CD4-positive, alpha-beta T cell (primary cell): Measurements from ENCODE around the gene WDR59. TPM values are rescaled to one million over a fixed set of nuclear protein-coding genes. Genes with fewer than 3 reads are reported as not detected.

Experiments used
- ATAC-seq: fragments of 200-7000 bp; cut with Tn5 transposase; one replicate; pipeline ENCODE4 v1.10.0; 2022; ENCODE audit warnings: mild to moderate bottlenecking; ENCODE audit not compliant: poor library complexity
- CTCF ChIA-PET: fragments of 350-600 bp; sonication (Branson Sonifier 250); formaldehyde crosslinking; loops from one replicate; lab custom pipeline; 2021; ENCODE audit warnings: antibody characterized with exemption, inconsistent platforms; lab: Charles Lee
- POLR2A ChIA-PET: fragments of 350-600 bp; sonication (Branson Sonifier 250); formaldehyde crosslinking; loops from one replicate; lab custom pipeline; 2021; ENCODE audit warnings: antibody characterized with exemption, inconsistent platforms; lab: Charles Lee
- DNase-seq, 14 experiments: peaks; one replicate each; pipeline ENCODE4 v3.0.0-alpha.2; 2013 to 2020; ENCODE audit warnings: mixed read lengths in 2 of 14
- H3K27ac ChIP-seq, 2 donors: one replicate each; pipeline versions ENCODE4 v1.5.1 to v1.7.0; 2013; ENCODE audit warnings: low read length in 2 of 2, low read depth in 1 of 2, mild to moderate bottlenecking in 1 of 2
- H3K27me3 ChIP-seq, 2 experiments: 1 replicate in 1 of 2; 2 replicates in 1 of 2; pipeline versions ENCODE4 v1.6.1 to v1.7.0; 2013; ENCODE audit warnings: low read length in 2 of 2, control low read depth in 1 of 2, mild to moderate bottlenecking in 1 of 2, moderate library complexity in 1 of 2; ENCODE audit not compliant: insufficient read depth in 2 of 2, control insufficient read depth in 1 of 2
- H3K36me3 ChIP-seq: one replicate; pipeline ENCODE4 v1.6.1; 2013; ENCODE audit warnings: low read length, control low read depth; ENCODE audit not compliant: insufficient read depth
- H3K4me1 ChIP-seq: one replicate; pipeline ENCODE4 v1.6.1; 2013; ENCODE audit warnings: low read length, control low read depth; ENCODE audit not compliant: insufficient read depth
- H3K4me3 ChIP-seq: one replicate; pipeline ENCODE4 v1.5.1; 2013; ENCODE audit warnings: mild to moderate bottlenecking, low read length, moderate library complexity
- H3K9me3 ChIP-seq, 2 experiments: 1 replicate in 1 of 2; 2 replicates in 1 of 2; pipeline versions ENCODE4 v1.6.1 to v1.7.0; 2013; ENCODE audit warnings: low read length in 2 of 2, mild to moderate bottlenecking in 2 of 2, control low read depth in 1 of 2, moderate library complexity in 1 of 2; ENCODE audit not compliant: control insufficient read depth in 1 of 2, insufficient read depth in 1 of 2
- H3K27ac Mint-ChIP-seq: one replicate; pipeline ENCODE4 v1.8.0; 2020; ENCODE audit warnings: mixed read lengths
- H3K27me3 Mint-ChIP-seq: one replicate; pipeline ENCODE4 v1.8.0; 2021; ENCODE audit warnings: mixed read lengths
- H3K36me3 Mint-ChIP-seq: one replicate; pipeline ENCODE4 v1.8.0; 2021; ENCODE audit warnings: low read depth, mixed read lengths
- H3K4me1 Mint-ChIP-seq: one replicate; pipeline ENCODE4 v1.8.0; 2021; ENCODE audit warnings: low read depth, mixed read lengths
- H3K4me3 Mint-ChIP-seq: one replicate; pipeline ENCODE4 v1.8.0; 2020; ENCODE audit warnings: mild to moderate bottlenecking, mixed read lengths
- H3K9me3 Mint-ChIP-seq: one replicate; pipeline ENCODE4 v1.8.0; 2020; ENCODE audit warnings: mixed read lengths
- CTCF ChIP-seq: fragments of 200-600 bp; IDR thresholded peaks from one replicate; pipeline ENCODE4 v1.8.0; 2022; ENCODE audit warnings: antibody characterized with exemption, mild to moderate bottlenecking
- intact Hi-C, 2 experiments: fragments of 100-400 bp; cut with DNase I in 1 of 2; cut with micrococcal nuclease in 1 of 2; formaldehyde crosslinking; loops; one replicate each; pipeline versions ENCODE4 v1.15.1 to v1.9.0; 2023 to 2025; cut with DNase I, micrococcal nuclease
- total RNA-seq, 174 experiments: library from RNA in 2 of 174; stranded (reverse) in 2 of 174; gene quantifications; one replicate each; pipeline ENCODE4 v1.2.3 and lab custom pipeline; 2021 to 2026

The WDR59 gene
- total RNA-seq, 2 experiments from 2014 or later = 60.2 to 67.2 TPM

DNA sequence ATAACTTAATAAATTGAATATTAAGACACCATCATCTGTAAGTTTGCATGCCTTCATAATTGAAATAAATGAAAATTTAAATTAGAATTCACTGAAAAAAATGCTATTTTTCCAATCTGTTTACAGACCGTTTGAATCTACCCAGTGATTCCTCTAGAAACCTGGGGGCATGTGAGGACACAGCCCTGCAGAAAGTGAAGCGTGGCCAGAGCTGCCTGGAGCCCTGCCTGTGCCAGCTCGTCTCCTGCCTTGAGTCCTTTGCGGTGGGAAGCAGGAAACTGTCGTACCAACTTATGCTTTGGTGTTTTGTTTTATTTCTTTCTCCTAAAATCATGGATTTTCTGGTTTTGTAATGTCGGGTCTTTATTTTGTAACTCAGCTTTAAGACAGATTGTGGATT is 142.5 kb downstream of the WDR59 start:
- no peak overlapping the region for H3K27ac Mint-ChIP-seq
- H3K36me3 Mint-ChIP-seq = no peaks in the 10 kb centered on the region
- no peaks in the 10 kb centered on the region for H3K4me1 ChIP-seq
- ATAC-seq (no peak), DNase-seq (no peak)
- intact Hi-C loops = no loop called here
- no peak overlapping the region for H3K27ac ChIP-seq
- H3K36me3 ChIP-seq = no peaks in the 10 kb centered on the region
- no peaks in the 10 kb centered on the region for H3K9me3 Mint-ChIP-seq
- H3K27me3 ChIP-seq = no peaks in the 10 kb centered on the region
- H3K4me1 Mint-ChIP-seq = no peaks in the 10 kb centered on the region
- H3K4me3 Mint-ChIP-seq = no peak overlapping the region
- no peaks in the 10 kb centered on the region for H3K27me3 Mint-ChIP-seq
- CTCF ChIA-PET = no interaction called here
- no peak for TF ChIP-seq CTCF
- POLR2A ChIA-PET = no interaction called here
- H3K4me3 ChIP-seq = no peak overlapping the region
- no peaks in the 10 kb centered on the region for H3K9me3 ChIP-seq

DNA sequence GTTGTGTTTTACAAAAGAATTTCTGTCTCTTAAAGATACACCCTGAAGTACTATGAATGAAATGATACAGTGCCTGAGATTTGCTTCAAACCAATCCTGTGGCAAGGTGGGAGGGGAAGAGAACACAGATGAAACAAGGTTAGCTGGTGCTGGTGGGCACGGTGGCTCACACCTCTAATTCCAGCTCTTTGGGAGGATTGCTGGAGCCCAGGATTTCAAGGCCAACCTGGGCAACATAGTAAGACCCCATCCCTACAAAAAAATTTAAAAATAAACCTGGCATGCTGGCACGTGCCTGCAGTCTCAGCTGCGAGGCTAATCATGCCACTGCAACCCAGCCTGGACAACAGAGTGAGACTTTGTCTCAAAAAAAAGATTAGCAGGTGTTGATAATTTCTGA is 143.0 kb downstream of the WDR59 start:
- Histone ChIP-seq H3K27ac (no peak overlapping the region), H3K27me3 (no peaks in the 10 kb centered on the region), H3K36me3 (no peaks in the 10 kb centered on the region), H3K9me3 (no peaks in the 10 kb centered on the region), H3K4me3 (no peak overlapping the region), H3K4me1 (no peaks in the 10 kb centered on the region)
- no peak overlapping the region for H3K4me3 Mint-ChIP-seq
- CTCF ChIA-PET = no interaction called here
- intact Hi-C loops = no loop called here
- H3K27me3 Mint-ChIP-seq = no peaks in the 10 kb centered on the region
- DNase-seq (no peak), ATAC-seq (no peak)
- no peak overlapping the region for H3K27ac Mint-ChIP-seq
- no peak for TF ChIP-seq CTCF
- no peaks in the 10 kb centered on the region for H3K36me3 Mint-ChIP-seq
- H3K4me1 Mint-ChIP-seq = no peaks in the 10 kb centered on the region
- H3K9me3 Mint-ChIP-seq = no peaks in the 10 kb centered on the region
- POLR2A ChIA-PET = no interaction called here

DNA sequence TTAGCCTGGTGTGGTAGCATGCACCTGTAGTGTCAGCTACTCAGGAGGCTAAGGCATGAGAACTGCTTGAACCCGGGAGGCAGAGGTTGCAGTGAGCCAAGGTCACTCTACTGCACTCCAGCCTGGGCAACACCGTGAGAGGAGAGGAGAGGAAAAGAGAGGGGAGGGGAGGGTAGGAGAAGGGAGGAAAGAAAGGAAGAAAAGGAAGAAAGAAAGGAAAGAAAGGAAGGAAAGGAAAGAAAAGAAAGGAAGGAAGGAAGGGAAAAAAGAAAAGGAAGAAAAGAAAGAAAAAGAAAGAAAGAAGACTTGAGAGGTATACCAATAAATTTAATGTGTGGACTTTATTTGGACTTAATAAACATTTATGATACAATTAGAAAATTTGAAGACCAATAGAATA is 143.5 kb downstream of the WDR59 start:
- H3K36me3 Mint-ChIP-seq = no peaks in the 10 kb centered on the region
- TF ChIP-seq CTCF = no peak
- H3K4me1 ChIP-seq = no peaks in the 10 kb centered on the region
- POLR2A ChIA-PET = no interaction called here
- intact Hi-C loops = no loop called here
- CTCF ChIA-PET = no interaction called here
- ATAC-seq (no peak), DNase-seq (no peak)
- no peak overlapping the region for H3K4me3 ChIP-seq
- no peak overlapping the region for H3K27ac ChIP-seq
- H3K4me1 Mint-ChIP-seq = no peaks in the 10 kb centered on the region
- H3K36me3 ChIP-seq = no peaks in the 10 kb centered on the region
- no peaks in the 10 kb centered on the region for H3K27me3 Mint-ChIP-seq
- H3K9me3 ChIP-seq = no peaks in the 10 kb centered on the region
- H3K27ac Mint-ChIP-seq = no peak overlapping the region
- no peaks in the 10 kb centered on the region for H3K9me3 Mint-ChIP-seq
- H3K4me3 Mint-ChIP-seq = no peak overlapping the region
- H3K27me3 ChIP-seq = no peaks in the 10 kb centered on the region
